Endodermal cell (in vitro differentiated cells): Measurements from ENCODE around the gene CALCOCO2. TPM values are rescaled to one million over a fixed set of nuclear protein-coding genes. Genes with fewer than 3 reads are reported as not detected.

ENCODE experiments used
- DNase-seq: peaks from one replicate; pipeline ENCODE4 v3.0.0-alpha.2; 2017
- H3K27ac ChIP-seq: 2 replicates; pipeline ENCODE4 v1.5.1; 2013; ENCODE audit warnings: mild to moderate bottlenecking, low read depth, low read length, moderate library complexity
- H3K27me3 ChIP-seq: 2 replicates; pipeline ENCODE4 v1.6.1; 2013; ENCODE audit warnings: mild to moderate bottlenecking, low read length, moderate library complexity; ENCODE audit not compliant: insufficient read depth, control insufficient read depth, poor library complexity, severe bottlenecking
- H3K36me3 ChIP-seq: 2 replicates; pipeline ENCODE4 v1.7.0; 2013; ENCODE audit warnings: mild to moderate bottlenecking, low read length, moderate library complexity; ENCODE audit not compliant: control insufficient read depth, insufficient read depth
- H3K4me1 ChIP-seq: one replicate; pipeline ENCODE4 v1.7.0; 2013; ENCODE audit warnings: low read length; ENCODE audit not compliant: control insufficient read depth, insufficient read depth
- H3K4me3 ChIP-seq: 2 replicates; pipeline ENCODE4 v1.5.1; 2013; ENCODE audit warnings: mild to moderate bottlenecking, low read length, moderate library complexity
- H3K9ac ChIP-seq: 2 replicates; pipeline ENCODE4 v1.6.1; 2013; ENCODE audit warnings: mild to moderate bottlenecking, low read length, moderate library complexity; ENCODE audit not compliant: poor library complexity, severe bottlenecking; ENCODE audit errors: extremely low read depth
- H3K9me3 ChIP-seq: 2 replicates; pipeline ENCODE4 v1.6.1; 2013; ENCODE audit warnings: mild to moderate bottlenecking, low read length, moderate library complexity; ENCODE audit not compliant: control insufficient read depth
- H3K27ac Mint-ChIP-seq: 2 replicates; pipeline ENCODE4 v1.8.0; 2020; ENCODE audit warnings: mixed read lengths
- H3K27me3 Mint-ChIP-seq: 2 replicates; pipeline ENCODE4 v1.8.0; 2021; ENCODE audit warnings: mild to moderate bottlenecking, mixed read lengths; ENCODE audit not compliant: insufficient read depth
- H3K36me3 Mint-ChIP-seq: 2 replicates; pipeline ENCODE4 v1.8.0; 2020; ENCODE audit warnings: low read depth, mixed read lengths
- H3K4me1 Mint-ChIP-seq: 2 replicates; pipeline ENCODE4 v1.8.0; 2020; ENCODE audit warnings: mixed read lengths
- H3K4me3 Mint-ChIP-seq: 2 replicates; pipeline ENCODE4 v1.8.0; 2020; ENCODE audit warnings: mild to moderate bottlenecking, moderate library complexity, mixed read lengths
- H3K9me3 Mint-ChIP-seq: 2 replicates; pipeline ENCODE4 v1.8.0; 2020; ENCODE audit warnings: mild to moderate bottlenecking, mixed read lengths
- WGBS, 2 experiments: methylation state at CpG; one replicate each; pipeline versions ENCODE4 v1.1.5 to v1.1.7; 2013; ENCODE audit warnings: missing lambda C conversion rate in 2 of 2, mixed read lengths in 1 of 2; ENCODE audit not compliant: insufficient coverage in 1 of 2, insufficient read length in 1 of 2; 5-methylcytosine and 5-hydroxymethylcytosine counted together
- long read RNA-seq, 4 experiments: library from polyadenylated mRNA in 2 of 4; library from RNA in 1 of 4; library from capped mRNA in 1 of 4; stranded (forward) in 3 of 4; unstranded in 1 of 4; transcript quantifications; one replicate each; pipeline ENCODE4 v2.0.0, GENCODE V29; 2020 to 2021; ENCODE audit warnings: inconsistent platforms in 1 of 4
- polyA plus RNA-seq, 2 experiments: library from polyadenylated mRNA; stranded (reverse); fragments of 50-300 nt; gene quantifications; one replicate each; pipeline ENCODE4 v1.2.3, GENCODE V29; 2013
- total RNA-seq, 2 donors: library from RNA; stranded (reverse); fragmentation: NEBNext Ultra II Directional in 1 of 2; extraction: Animal tissue kit (Norgen Biotek cat#: 25700) in 1 of 2; gene quantifications; 2 replicates in 1 of 2; 3 replicates in 1 of 2; pipeline ENCODE4 v1.2.1, GENCODE V29; 2021
- TF ChIP-seq, protein P1 (sequence below): fragments of 200-600 bp; sonication (generic); conservative IDR thresholded peaks from 2 replicates; pipeline ENCODE4 v1.5.0; 2021; ENCODE audit warnings: antibody characterized with exemption, mild to moderate bottlenecking

CALCOCO2 gene, protein sequence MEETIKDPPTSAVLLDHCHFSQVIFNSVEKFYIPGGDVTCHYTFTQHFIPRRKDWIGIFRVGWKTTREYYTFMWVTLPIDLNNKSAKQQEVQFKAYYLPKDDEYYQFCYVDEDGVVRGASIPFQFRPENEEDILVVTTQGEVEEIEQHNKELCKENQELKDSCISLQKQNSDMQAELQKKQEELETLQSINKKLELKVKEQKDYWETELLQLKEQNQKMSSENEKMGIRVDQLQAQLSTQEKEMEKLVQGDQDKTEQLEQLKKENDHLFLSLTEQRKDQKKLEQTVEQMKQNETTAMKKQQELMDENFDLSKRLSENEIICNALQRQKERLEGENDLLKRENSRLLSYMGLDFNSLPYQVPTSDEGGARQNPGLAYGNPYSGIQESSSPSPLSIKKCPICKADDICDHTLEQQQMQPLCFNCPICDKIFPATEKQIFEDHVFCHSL
- total RNA-seq, result 10 to 100 TPM; 38.4 to 45.2 TPM
- polyA plus RNA-seq (2013, experiment 1 of 2), result 43.0 TPM
- 35.2 TPM for polyA plus RNA-seq (2013, experiment 2 of 2)
- long read RNA-seq, experiment 1, partial matches to known transcripts, result 2 of 6 reads
- long read RNA-seq, experiment 1, other reads (novel, unspliced or antisense), result 4 of 6 reads
- long read RNA-seq, experiment 2, transcript CALCOCO2-201 (13 exons, 3,682 nt), result major isoform, 37 of 43 reads
- long read RNA-seq, experiment 2, partial matches to known transcripts, result 1 of 43 reads
- long read RNA-seq, experiment 2, other reads (novel, unspliced or antisense), result 5 of 43 reads
- long read RNA-seq, experiment 3, transcript CALCOCO2-201 (13 exons, 3,682 nt), result major isoform, 132 of 146 reads
- long read RNA-seq, experiment 3, partial matches to known transcripts, result 4 of 146 reads
- long read RNA-seq, experiment 3, other reads (novel, unspliced or antisense), result 9 of 146 reads
- long read RNA-seq, experiment 4, transcript CALCOCO2-201 (13 exons, 3,682 nt), result major isoform, 44 of 56 reads
- long read RNA-seq, experiment 4, partial matches to known transcripts, result 6 of 56 reads
- long read RNA-seq, experiment 4, other reads (novel, unspliced or antisense), result 6 of 56 reads

DNA sequence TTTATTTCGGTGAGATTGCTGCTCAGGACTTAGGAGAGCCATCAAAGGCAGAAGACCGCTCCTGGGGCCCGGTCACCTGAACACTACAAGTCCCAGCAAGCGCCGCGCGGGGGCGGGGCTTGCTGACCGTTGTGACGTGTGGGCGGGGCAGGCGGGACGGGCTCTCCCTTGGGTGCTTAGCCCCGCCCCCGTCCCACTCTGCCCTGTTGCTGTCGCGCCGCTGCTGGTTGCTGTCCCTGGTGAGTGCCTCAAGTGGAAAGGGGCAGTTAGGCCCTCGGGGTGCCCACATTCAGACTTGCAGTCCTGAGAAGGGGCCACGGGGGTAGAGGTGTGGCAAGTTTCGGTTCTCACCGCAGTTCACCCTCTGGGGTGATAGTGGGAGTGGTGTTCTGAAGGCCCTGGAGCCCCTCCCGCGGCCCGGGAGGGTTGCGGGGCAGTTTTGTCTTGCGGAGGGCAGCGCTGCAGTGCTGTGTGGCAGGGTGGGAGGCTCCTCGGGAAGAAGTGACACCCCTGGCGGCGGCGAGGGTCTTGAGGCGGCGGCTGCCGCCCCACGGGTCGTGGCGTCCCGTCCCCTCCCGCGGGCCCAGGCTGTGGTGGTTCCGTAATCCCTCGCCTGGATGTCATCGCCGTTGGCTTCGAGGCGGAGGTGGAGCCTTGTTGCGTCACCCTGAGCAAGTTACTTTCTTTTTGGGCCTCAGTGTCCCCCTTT is at the start of gene CALCOCO2:
Gene CALCOCO2, plus strand, starts transcription at position 196 of the 709 bp plus-strand sequence. CDS start 10,673 bp downstream, outside the sequence.
- DNase-seq, result peak; percentile 98
- Mint-ChIP-seq H3K27ac (peak within 1 kb of the TSS; percentile 98), H3K9me3 (no peaks in the 10 kb centered on the region), H3K27me3 (peaks cover 3% of the 10 kb centered on the region), H3K4me3 (peak within 1 kb of the TSS; percentile 89), H3K36me3 (no peaks in the 10 kb centered on the region), H3K4me1 (peaks cover 13% of the 10 kb centered on the region)
- peaks cover 6% of the 10 kb centered on the region for H3K4me1 ChIP-seq
- TF ChIP-seq, protein P1, sequence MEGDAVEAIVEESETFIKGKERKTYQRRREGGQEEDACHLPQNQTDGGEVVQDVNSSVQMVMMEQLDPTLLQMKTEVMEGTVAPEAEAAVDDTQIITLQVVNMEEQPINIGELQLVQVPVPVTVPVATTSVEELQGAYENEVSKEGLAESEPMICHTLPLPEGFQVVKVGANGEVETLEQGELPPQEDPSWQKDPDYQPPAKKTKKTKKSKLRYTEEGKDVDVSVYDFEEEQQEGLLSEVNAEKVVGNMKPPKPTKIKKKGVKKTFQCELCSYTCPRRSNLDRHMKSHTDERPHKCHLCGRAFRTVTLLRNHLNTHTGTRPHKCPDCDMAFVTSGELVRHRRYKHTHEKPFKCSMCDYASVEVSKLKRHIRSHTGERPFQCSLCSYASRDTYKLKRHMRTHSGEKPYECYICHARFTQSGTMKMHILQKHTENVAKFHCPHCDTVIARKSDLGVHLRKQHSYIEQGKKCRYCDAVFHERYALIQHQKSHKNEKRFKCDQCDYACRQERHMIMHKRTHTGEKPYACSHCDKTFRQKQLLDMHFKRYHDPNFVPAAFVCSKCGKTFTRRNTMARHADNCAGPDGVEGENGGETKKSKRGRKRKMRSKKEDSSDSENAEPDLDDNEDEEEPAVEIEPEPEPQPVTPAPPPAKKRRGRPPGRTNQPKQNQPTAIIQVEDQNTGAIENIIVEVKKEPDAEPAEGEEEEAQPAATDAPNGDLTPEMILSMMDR, result peak; percentile 37
- H3K4me3 ChIP-seq, result peak within 1 kb of the TSS; percentile 96
- peak within 1 kb of the TSS; percentile 63 for H3K9ac ChIP-seq
- WGBS, 2 experiments, result 2 to 3% methylated on average over 28 to 48 of the region's 48 CpGs
- no peak within 1 kb of the TSS for H3K27ac ChIP-seq
- no peaks in the 10 kb centered on the region for H3K9me3 ChIP-seq
- H3K27me3 ChIP-seq, result no peaks in the 10 kb centered on the region
- no peaks in the 10 kb centered on the region for H3K36me3 ChIP-seq

DNA sequence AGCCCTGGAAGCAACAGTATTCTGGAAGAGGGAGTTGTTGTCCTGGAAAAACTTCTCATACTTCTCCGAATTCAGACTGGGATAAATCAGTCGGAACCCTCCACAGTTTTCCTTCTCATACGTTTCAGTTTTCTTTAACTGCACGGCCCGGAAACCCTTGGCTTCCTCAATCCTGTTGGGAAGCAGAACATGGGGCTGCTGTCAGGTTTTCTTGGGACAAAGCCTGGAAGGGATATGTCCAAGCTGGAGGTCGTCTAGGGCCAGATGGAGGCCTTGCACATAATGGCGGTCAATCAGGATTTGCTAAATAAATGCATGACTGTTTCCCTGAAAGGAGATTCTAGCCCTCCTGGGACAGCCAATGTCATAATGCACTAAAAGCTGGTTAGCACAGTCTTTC is 43.0 kb upstream of the CALCOCO2 start:
- H3K4me1 Mint-ChIP-seq, result peaks cover 2% of the 10 kb centered on the region
- H3K4me3 ChIP-seq, result no peak overlapping the region
- H3K4me1 ChIP-seq, result no peaks in the 10 kb centered on the region
- DNase-seq, result no peak
- no peak overlapping the region for H3K4me3 Mint-ChIP-seq
- no peaks in the 10 kb centered on the region for H3K9me3 ChIP-seq
- H3K27ac Mint-ChIP-seq, result no peak overlapping the region
- H3K27me3 Mint-ChIP-seq, result peaks cover 94% of the 10 kb centered on the region
- H3K27ac ChIP-seq, result no peak overlapping the region
- H3K27me3 ChIP-seq, result peaks cover 90% of the 10 kb centered on the region
- no peaks in the 10 kb centered on the region for H3K36me3 ChIP-seq
- H3K36me3 Mint-ChIP-seq, result no peaks in the 10 kb centered on the region
- no peak overlapping the region for H3K9ac ChIP-seq
- no peaks in the 10 kb centered on the region for H3K9me3 Mint-ChIP-seq
- 88 to 95% methylated on average over 7 of the region's 7 CpGs for WGBS, 2 experiments
- TF ChIP-seq, protein P1, result no peak
